A549 (cell line): ENCODE results near the gene STIP1. TPM values are rescaled to one million over a fixed set of nuclear protein-coding genes. Genes with fewer than 3 reads are reported as not detected.

ENCODE experiments used
- ATAC-seq, 2 experiments: fragments of 200-7000 bp in 1 of 2; fragments of >200 bp in 1 of 2; cut with Nextera tagmentation in 1 of 2; cut with Tn5 transposase in 1 of 2; 3 replicates each; pipeline versions ENCODE4 v1.8.0 to v1.9.1; 2018 to 2020; ENCODE audit warnings: mild to moderate bottlenecking in 1 of 2, moderate library complexity in 1 of 2
- CTCF ChIA-PET: fragments of 300-600 bp; sonication (Branson Sonifier 250); formaldehyde crosslinking; extraction: SDS; loops from one replicate; lab custom pipeline; 2021; ENCODE audit warnings: antibody characterized with exemption, inconsistent platforms; lab: Yijun Ruan, JAX
- POLR2A ChIA-PET: fragments of 350-600 bp; formaldehyde crosslinking; extraction: SDS; loops from one replicate; lab custom pipeline; 2021; ENCODE audit warnings: antibody characterized with exemption, inconsistent platforms; lab: Yijun Ruan, JAX
- DNase-seq, 2 experiments: peaks; one replicate each; pipeline versions ENCODE4 v3.0.0 to v3.0.0-alpha.2; 2011 to 2016; ENCODE audit warnings: low read depth in 1 of 2, low spot score in 1 of 2
- FAIRE-seq: peaks from 2 replicates; lab custom pipeline; 2011; peaks lifted over from hg19 to GRCh38; lab: Jason Lieb, UNC
- H3K27ac ChIP-seq, 2 experiments: fragments of >200 bp; sonication (Bioruptor Twin); formaldehyde crosslinking; 3 replicates each; pipeline ENCODE4 v1.5.1; 2016 to 2017
- H3K4me1 ChIP-seq: fragments of >200 bp; sonication (Bioruptor Twin); formaldehyde crosslinking; 3 replicates; pipeline ENCODE4 v1.6.1; 2016
- H3K4me2 ChIP-seq: fragments of >200 bp; sonication (Bioruptor Twin); formaldehyde crosslinking; 3 replicates; pipeline ENCODE4 v1.6.1; 2016
- H3K4me3 ChIP-seq: fragments of >200 bp; sonication (Bioruptor Twin); formaldehyde crosslinking; 3 replicates; pipeline ENCODE4 v1.5.1; 2016
- H3K9me3 ChIP-seq: fragments of >200 bp; sonication (Bioruptor Twin); formaldehyde crosslinking; 3 replicates; pipeline ENCODE4 v1.6.1; 2016
- CBX2 ChIP-seq: fragments of 200-600 bp; sonication (generic); IDR thresholded peaks from 2 replicates; pipeline ENCODE4 v1.6.1; 2016; ENCODE audit warnings: low read depth, mild to moderate bottlenecking, borderline replicate concordance
- CBX8 ChIP-seq: fragments of 200-600 bp; sonication (generic); IDR thresholded peaks from 2 replicates; pipeline ENCODE4 v1.6.1; 2016
- CEBPB ChIP-seq, 2 experiments: fragments of >200 bp in 1 of 2; sonication (Bioruptor Twin) in 1 of 2; formaldehyde crosslinking in 1 of 2; IDR thresholded peaks; 2 replicates each; pipeline ENCODE4 v1.6.1; 2012 to 2016
- EHF ChIP-seq: fragments of 250-450 bp; sonication (Bioruptor Pico); IDR thresholded peaks from 2 replicates; pipeline ENCODE4 v1.5.0; 2020; ENCODE audit warnings: mild to moderate bottlenecking
- EP300 ChIP-seq, 2 experiments: fragments of >200 bp; sonication (Bioruptor Twin); formaldehyde crosslinking; IDR thresholded peaks; 2 replicates in 1 of 2; 3 replicates in 1 of 2; pipeline ENCODE4 v1.6.1; 2016 to 2017
- FOSB ChIP-seq: fragments of 250-450 bp; sonication (Bioruptor Pico); IDR thresholded peaks from 2 replicates; pipeline ENCODE4 v1.5.0; 2020; ENCODE audit warnings: mild to moderate bottlenecking, moderate library complexity
- GATA3 ChIP-seq: IDR thresholded peaks from 2 replicates; pipeline ENCODE4 v1.6.1; 2012; ENCODE audit warnings: borderline replicate concordance
- HDAC2 ChIP-seq: fragments of 200-600 bp; sonication (generic); IDR thresholded peaks from 2 replicates; pipeline ENCODE4 v1.6.1; 2016
- HOXB5 ChIP-seq: fragments of 250-450 bp; sonication (Bioruptor Pico); IDR thresholded peaks from 2 replicates; pipeline ENCODE4 v1.5.0; 2020; ENCODE audit warnings: mild to moderate bottlenecking, moderate library complexity
- KDM5A ChIP-seq: fragments of 200-600 bp; sonication (generic); IDR thresholded peaks from 2 replicates; pipeline ENCODE4 v1.6.1; 2016; ENCODE audit warnings: antibody characterized with exemption, mild to moderate bottlenecking
- MAFK ChIP-seq: fragments of 450-650 bp; IDR thresholded peaks from 2 replicates; pipeline ENCODE4 v1.6.1; 2014; ENCODE audit not compliant: partially characterized antibody
- MAZ ChIP-seq: fragments of 150-350 bp; IDR thresholded peaks from 2 replicates; pipeline ENCODE4 v1.6.1; 2014; ENCODE audit warnings: antibody characterized with exemption, low read depth, low read length, borderline replicate concordance
- PHF8 ChIP-seq: fragments of 200-600 bp; sonication (generic); IDR thresholded peaks from 2 replicates; pipeline ENCODE4 v1.6.1; 2016; ENCODE audit warnings: low read depth, mild to moderate bottlenecking, antibody characterized with exemption, moderate library complexity, borderline replicate concordance
- POLR2AphosphoS2 ChIP-seq: conservative IDR thresholded peaks from 2 replicates; pipeline ENCODE4 v1.6.1; 2012; ENCODE audit warnings: low read length, improper control_type of control experiment, inconsistent platforms
- RARB ChIP-seq: fragments of 250-450 bp; sonication (Bioruptor Pico); IDR thresholded peaks from 2 replicates; pipeline ENCODE4 v1.8.0; 2021; ENCODE audit warnings: mild to moderate bottlenecking, moderate library complexity
- RNF2 ChIP-seq: fragments of 200-600 bp; sonication (generic); IDR thresholded peaks from 2 replicates; pipeline ENCODE4 v1.6.1; 2016; ENCODE audit warnings: low read depth, mild to moderate bottlenecking, antibody characterized with exemption, moderate library complexity, borderline replicate concordance
- SREBF2 ChIP-seq: fragments of 450-650 bp; IDR thresholded peaks from 2 replicates; pipeline ENCODE4 v1.6.1; 2014; ENCODE audit warnings: mild to moderate bottlenecking, moderate library complexity
- ZC3H11A ChIP-seq: fragments of 450-650 bp; IDR thresholded peaks from 2 replicates; pipeline ENCODE4 v1.6.1; 2014; ENCODE audit warnings: antibody characterized with exemption, mild to moderate bottlenecking
- ZFP36 ChIP-seq: fragments of 450-650 bp; IDR thresholded peaks from 2 replicates; pipeline ENCODE4 v1.6.1; 2014; ENCODE audit warnings: borderline replicate concordance; ENCODE audit not compliant: partially characterized antibody
- ZNF302 ChIP-seq: fragments of 250-450 bp; sonication (Bioruptor Pico); IDR thresholded peaks from 2 replicates; pipeline ENCODE4 v1.9.0; 2021; ENCODE audit warnings: inconsistent platforms, mild to moderate bottlenecking, moderate library complexity
- ZSCAN20 ChIP-seq: fragments of 250-450 bp; sonication (Bioruptor Pico); IDR thresholded peaks from 2 replicates; pipeline ENCODE4 v1.8.0; 2022; ENCODE audit warnings: mild to moderate bottlenecking, moderate library complexity
- WGBS: methylation state at CpG from one replicate; pipeline ENCODE4 v1.1.6; 2017; ENCODE audit errors: missing lambda C conversion rate; 5-methylcytosine and 5-hydroxymethylcytosine counted together
- polyA plus RNA-seq, 4 experiments: library from polyadenylated mRNA; depleted of rRNA in 3 of 4; stranded (reverse); fragments of >200 nt; fragmentation: RNase III in 1 of 4; extraction: RNeasy Plus Mini Kit Qiagen cat#74134 plus additional on column Dnase treatment in 1 of 4; gene quantifications; 2 replicates in 3 of 4; 3 replicates in 1 of 4; pipeline ENCODE4 v1.2.3, GENCODE V29; 2011 to 2017
- TF ChIP-seq, protein P1 (sequence below): fragments of 200-600 bp; sonication (generic); IDR thresholded peaks from 2 replicates; pipeline ENCODE4 v1.6.1; 2016; ENCODE audit warnings: antibody characterized with exemption, mild to moderate bottlenecking, moderate library complexity
- TF ChIP-seq, protein P2 (sequence below): fragments of >200 bp; sonication (Bioruptor Twin); formaldehyde crosslinking; IDR thresholded peaks from 2 replicates; pipeline ENCODE4 v1.6.1; 2016
- TF ChIP-seq, protein P3 (sequence below): IDR thresholded peaks from 2 replicates; pipeline ENCODE4 v1.6.1; 2012

Gene STIP1
- polyA plus RNA-seq, 2 of the 4 experiments (the other 2 are of a cell fraction): 288 to 297 TPM

DNA sequence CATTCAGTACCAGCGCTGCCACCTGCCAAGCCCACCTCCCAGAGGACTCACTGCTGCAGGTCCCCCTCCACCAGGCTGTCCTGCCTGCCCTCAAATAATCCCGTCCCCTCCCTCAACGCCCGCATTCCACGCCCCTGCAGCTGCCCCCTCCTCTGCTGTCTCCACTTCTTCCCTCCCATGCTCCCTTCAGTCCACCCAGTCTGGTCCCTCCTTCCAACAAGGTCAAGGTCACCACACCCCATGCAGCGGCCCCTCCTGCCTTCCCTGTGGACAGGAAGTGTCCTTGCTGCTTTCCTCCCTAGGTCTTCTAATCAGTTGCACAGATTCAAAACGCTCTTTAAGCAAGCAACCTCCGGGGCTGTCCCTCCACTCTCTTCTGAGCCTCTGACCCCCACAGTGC lies 32.2 kb upstream of the STIP1 start:
- no peaks in the 10 kb centered on the region for H3K4me1 ChIP-seq
- FAIRE-seq: no peak
- CTCF ChIA-PET: interaction anchor here (0.8 to 10.0 kb wide), 15 partner anchors 9 to 317 kb away, joined by 3 to 180 read pairs (median 6); partner anchors contain the start of genes FERMT3, FLRT1, MACROD1 and MARK2
- POLR2A ChIA-PET: no interaction called here
- H3K9me3 ChIP-seq: no peaks in the 10 kb centered on the region
- no peak for ATAC-seq
- 37% methylated on average over 8 of the region's 8 CpGs for WGBS
- no peak for TF ChIP-seq RARB (CRISPR knock-in tag)
- no peak for TF ChIP-seq EHF (CRISPR knock-in tag)
- TF ChIP-seq MAZ: no peak
- TF ChIP-seq HDAC2: no peak
- TF ChIP-seq SREBF2: no peak
- no peak for TF ChIP-seq MAFK
- TF ChIP-seq ZNF302: no peak
- TF ChIP-seq RNF2: no peak
- TF ChIP-seq, all 56 proteins: peak for 0
- no peak for DNase-seq
- no peak overlapping the region for H3K4me3 ChIP-seq
- no peak overlapping the region for H3K27ac ChIP-seq
- H3K4me2 ChIP-seq: no peak overlapping the region

GRCh38 chr11:64156235-64157011 lies 29.5 kb upstream of the STIP1 start:
- TF ChIP-seq, protein P1, sequence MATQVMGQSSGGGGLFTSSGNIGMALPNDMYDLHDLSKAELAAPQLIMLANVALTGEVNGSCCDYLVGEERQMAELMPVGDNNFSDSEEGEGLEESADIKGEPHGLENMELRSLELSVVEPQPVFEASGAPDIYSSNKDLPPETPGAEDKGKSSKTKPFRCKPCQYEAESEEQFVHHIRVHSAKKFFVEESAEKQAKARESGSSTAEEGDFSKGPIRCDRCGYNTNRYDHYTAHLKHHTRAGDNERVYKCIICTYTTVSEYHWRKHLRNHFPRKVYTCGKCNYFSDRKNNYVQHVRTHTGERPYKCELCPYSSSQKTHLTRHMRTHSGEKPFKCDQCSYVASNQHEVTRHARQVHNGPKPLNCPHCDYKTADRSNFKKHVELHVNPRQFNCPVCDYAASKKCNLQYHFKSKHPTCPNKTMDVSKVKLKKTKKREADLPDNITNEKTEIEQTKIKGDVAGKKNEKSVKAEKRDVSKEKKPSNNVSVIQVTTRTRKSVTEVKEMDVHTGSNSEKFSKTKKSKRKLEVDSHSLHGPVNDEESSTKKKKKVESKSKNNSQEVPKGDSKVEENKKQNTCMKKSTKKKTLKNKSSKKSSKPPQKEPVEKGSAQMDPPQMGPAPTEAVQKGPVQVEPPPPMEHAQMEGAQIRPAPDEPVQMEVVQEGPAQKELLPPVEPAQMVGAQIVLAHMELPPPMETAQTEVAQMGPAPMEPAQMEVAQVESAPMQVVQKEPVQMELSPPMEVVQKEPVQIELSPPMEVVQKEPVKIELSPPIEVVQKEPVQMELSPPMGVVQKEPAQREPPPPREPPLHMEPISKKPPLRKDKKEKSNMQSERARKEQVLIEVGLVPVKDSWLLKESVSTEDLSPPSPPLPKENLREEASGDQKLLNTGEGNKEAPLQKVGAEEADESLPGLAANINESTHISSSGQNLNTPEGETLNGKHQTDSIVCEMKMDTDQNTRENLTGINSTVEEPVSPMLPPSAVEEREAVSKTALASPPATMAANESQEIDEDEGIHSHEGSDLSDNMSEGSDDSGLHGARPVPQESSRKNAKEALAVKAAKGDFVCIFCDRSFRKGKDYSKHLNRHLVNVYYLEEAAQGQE: no peak
- TF ChIP-seq, all 56 proteins: peak for 0
- Histone ChIP-seq H3K4me3 (no peak overlapping the region), H3K27ac (no peak overlapping the region), H3K9me3 (no peaks in the 10 kb centered on the region), H3K4me1 (no peaks in the 10 kb centered on the region), H3K4me2 (no peak overlapping the region)
- FAIRE-seq: no peak
- ATAC-seq: no peak
- no peak for DNase-seq
- ChIA-PET CTCF (interaction anchor here (0.5 to 1.6 kb wide), 3 partner anchors 115 to 327 kb away, joined by 3 to 6 read pairs (median 3); no protein-coding TSS in a partner anchor), POLR2A (no interaction called here)
- 88% methylated on average over 12 of the region's 14 CpGs for WGBS

GRCh38 chr11:64157631-64158394 lies 28.2 kb upstream of the STIP1 start:
- no peaks in the 10 kb centered on the region for H3K9me3 ChIP-seq
- no peak for FAIRE-seq
- no peak overlapping the region for H3K4me3 ChIP-seq
- H3K4me2 ChIP-seq: no peak overlapping the region
- CTCF ChIA-PET: interaction anchor here (1.0 to 2.7 kb wide), 3 partner anchors 8 to 321 kb away, joined by 3 to 14 read pairs (median 6); no protein-coding TSS in a partner anchor
- POLR2A ChIA-PET: no interaction called here
- 88% methylated on average over 17 of the region's 17 CpGs for WGBS
- ATAC-seq: no peak
- no peak overlapping the region for H3K27ac ChIP-seq
- no peaks in the 10 kb centered on the region for H3K4me1 ChIP-seq
- TF ChIP-seq EP300 (IDR thresholded peaks at IDR 0.05): no peak
- no peak for TF ChIP-seq KDM5A
- TF ChIP-seq CBX8: no peak
- no peak for TF ChIP-seq POLR2AphosphoS2
- TF ChIP-seq, protein P2, sequence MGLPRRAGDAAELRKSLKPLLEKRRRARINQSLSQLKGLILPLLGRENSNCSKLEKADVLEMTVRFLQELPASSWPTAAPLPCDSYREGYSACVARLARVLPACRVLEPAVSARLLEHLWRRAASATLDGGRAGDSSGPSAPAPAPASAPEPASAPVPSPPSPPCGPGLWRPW: no peak
- no peak for TF ChIP-seq ZSCAN20 (CRISPR knock-in tag)
- TF ChIP-seq ZFP36: no peak
- TF ChIP-seq CBX2: no peak
- TF ChIP-seq, protein P3, sequence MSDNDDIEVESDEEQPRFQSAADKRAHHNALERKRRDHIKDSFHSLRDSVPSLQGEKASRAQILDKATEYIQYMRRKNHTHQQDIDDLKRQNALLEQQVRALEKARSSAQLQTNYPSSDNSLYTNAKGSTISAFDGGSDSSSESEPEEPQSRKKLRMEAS: no peak
- TF ChIP-seq ZC3H11A: no peak
- no peak for TF ChIP-seq HOXB5
- TF ChIP-seq HDAC2: no peak
- no peak for TF ChIP-seq PHF8
- no peak for TF ChIP-seq CEBPB (IDR thresholded peaks at IDR 0.05)
- no peak for TF ChIP-seq EHF (CRISPR knock-in tag)
- TF ChIP-seq MAZ: no peak
- no peak for TF ChIP-seq GATA3
- TF ChIP-seq FOSB (CRISPR knock-in tag): no peak
- DNase-seq: no peak
